Fibroblast of skin of back (primary cell): Measurements from ENCODE around the gene FBXO44. TPM values are rescaled to one million over a fixed set of nuclear protein-coding genes. Genes with fewer than 3 reads are reported as not detected.
A peak's percentile ranks its signal among the peaks of the same experiment; 100 is the strongest.
"Not testable (repeated sequence)": the region's sequence is repeated elsewhere in the genome, so short reads cannot be mapped to it uniquely, and the experiment has no call there.

ENCODE experiments used
- DNase-seq: peaks from one replicate; pipeline ENCODE4 v3.0.0-alpha.2; 2013
- polyA plus RNA-seq, 2 experiments: library from polyadenylated mRNA; unstranded; fragments of 120-200 nt; gene quantifications; one replicate each; pipeline ENCODE4 v1.2.1, GENCODE V29; 2013; ENCODE audit not compliant: insufficient read length in 2 of 2

The FBXO44 gene, protein sequence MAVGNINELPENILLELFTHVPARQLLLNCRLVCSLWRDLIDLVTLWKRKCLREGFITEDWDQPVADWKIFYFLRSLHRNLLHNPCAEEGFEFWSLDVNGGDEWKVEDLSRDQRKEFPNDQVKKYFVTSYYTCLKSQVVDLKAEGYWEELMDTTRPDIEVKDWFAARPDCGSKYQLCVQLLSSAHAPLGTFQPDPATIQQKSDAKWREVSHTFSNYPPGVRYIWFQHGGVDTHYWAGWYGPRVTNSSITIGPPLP
- 15.8 TPM for polyA plus RNA-seq (2013, experiment 1 of 2; ENCODE audit: insufficient read length)
- 17.8 TPM for polyA plus RNA-seq (2013, experiment 2 of 2; ENCODE audit: insufficient read length)

- DNase-seq = peak; percentile 11
Observed at GRCh38 chr1:11654137-11654938, at the start of gene FBXO44, which contains the start of gene FBXO2. TSS of gene FBXO44 (plus strand) at chr1:11654877. CDS start at chr1:11655836, 959 bp downstream. TSS of gene FBXO2 (minus strand) at chr1:11654429. CDS start at chr1:11654340, 89 bp downstream.

DNA sequence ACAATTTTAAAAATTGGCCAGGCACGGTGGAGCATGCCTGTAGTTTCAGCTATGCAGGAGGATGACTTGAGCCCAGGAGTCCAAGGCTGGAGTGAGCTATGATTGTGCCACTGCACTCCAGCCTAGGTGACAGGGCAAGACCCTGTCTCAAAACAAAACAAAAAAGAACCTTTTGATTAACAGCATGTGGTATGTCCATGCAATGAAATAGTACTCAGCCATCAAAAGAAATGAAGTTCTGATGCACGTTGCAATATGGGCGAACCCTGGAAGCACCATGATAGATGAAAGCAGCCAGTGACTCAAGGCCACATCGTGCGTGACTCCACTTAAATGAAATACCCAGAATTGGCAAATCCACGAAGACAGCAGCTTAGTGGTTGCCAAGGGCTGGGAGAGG lies 47.9 kb upstream of the FBXO44 start:
- DNase-seq = no peak

DNA sequence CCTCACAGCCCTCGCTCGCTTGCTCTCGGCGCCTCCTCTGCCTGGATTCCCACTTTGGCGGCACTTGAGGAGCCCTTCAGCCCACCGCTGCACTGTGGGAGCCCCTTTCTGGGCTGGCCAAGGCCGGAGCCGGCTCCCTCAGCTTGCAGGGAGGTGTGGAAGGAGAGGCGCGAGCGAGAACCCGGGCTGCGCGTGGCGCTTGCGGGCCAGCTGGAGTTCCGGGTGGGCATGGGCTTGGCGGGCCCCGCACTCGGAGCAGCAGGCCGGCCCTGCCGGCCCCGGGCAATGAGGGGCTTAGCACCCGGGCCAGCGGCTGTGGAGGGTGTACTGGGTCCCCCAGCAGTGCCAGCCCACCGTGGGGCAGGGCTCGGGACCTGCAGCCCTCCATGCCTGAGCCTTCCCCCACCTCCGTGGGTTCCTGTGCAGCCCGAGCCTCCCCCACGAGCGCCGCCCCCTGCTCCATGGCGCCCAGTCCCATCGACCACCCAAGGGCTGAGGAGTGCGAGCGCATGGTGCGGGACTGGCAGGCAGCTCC lies 46.0 kb upstream of the FBXO44 start:
- DNase-seq = not testable (repeated sequence)

DNA sequence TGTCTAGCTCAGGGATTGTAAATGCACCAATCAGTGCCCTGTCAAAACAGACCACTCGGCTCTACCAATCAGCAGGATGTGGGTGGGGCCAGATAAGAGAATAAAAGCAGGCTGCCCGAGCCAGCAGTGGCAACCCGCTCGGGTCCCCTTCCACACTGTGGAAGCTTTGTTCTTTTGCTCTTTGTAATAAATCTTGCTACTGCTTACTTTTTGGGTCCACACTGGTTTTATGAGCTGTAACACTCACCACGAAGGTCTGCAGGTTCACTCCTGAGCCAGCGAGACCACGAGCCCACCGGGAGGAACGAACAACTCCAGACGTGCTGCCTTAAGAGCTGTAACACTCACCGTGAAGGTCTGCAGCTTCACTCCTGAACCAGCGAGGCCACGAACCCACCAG lies 45.3 kb upstream of the FBXO44 start:
- DNase-seq = not testable (repeated sequence)

GRCh38 chr1:11610629-11611180 lies 44.0 kb upstream of the FBXO44 start:
- no peak for DNase-seq

DNA sequence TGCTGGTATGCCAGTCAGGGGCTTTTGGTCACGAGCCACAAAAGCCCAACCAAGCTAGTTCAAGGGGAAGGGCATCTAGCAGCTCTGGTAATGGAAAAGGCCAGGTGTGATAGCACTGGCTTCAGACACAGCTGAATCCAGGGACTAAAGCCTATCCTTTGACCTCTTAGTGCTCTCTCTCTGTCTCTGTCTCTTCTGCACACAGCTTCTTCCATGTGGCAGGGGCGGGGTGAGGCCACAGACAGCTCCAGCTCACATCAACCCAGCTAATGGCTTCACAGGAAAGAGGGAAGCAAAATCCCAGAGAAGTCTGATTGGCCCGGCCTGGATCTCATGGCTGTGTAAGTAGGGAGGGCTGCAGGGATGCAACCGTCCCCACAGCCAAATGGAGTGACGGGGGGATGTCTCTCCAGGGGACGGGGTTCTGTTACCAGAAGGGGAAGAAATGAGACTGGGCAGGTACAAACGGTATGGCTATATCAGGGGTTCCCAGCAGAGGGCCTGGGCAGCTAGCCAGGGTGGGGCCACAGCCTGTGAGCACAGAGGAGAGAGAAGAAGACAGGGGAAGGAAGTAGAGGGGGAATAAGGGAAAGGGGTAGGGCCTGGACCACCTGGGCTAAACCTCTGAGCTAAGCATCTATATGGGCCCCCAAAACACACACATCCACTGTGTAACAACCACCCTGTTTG lies 42.9 kb upstream of the FBXO44 start:
- no peak for DNase-seq

GRCh38 chr1:11613347-11613746 lies 41.3 kb upstream of the FBXO44 start:
- no peak for DNase-seq

GRCh38 chr1:11615090-11615489 lies 39.6 kb upstream of the FBXO44 start:
- no peak for DNase-seq

- DNase-seq = no peak
Observed at GRCh38 chr1:11616766-11617165, 37.9 kb upstream of the FBXO44 start.

GRCh38 chr1:11617314-11617713 lies 37.4 kb upstream of the FBXO44 start:
- DNase-seq = no peak

DNA sequence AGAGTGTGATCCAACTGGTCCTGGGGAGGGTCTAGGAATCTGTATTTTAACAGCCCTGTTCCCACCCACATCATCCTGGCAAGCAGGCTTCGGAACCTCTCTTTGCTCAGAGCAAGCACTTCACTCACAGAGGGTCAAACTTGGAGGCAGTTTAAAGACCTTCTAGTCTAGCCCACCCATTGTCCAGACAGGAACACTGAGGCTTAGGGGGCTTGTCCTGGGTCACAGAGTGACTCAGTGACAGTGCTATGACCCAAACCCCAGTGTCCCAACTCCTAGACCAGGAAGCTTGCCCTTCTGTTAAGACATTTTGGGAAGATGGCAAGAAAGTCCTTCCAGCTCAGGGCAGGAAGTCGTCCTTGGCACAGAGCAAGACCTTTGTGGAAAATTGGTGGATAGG lies 36.9 kb upstream of the FBXO44 start:
- DNase-seq = no peak

DNA sequence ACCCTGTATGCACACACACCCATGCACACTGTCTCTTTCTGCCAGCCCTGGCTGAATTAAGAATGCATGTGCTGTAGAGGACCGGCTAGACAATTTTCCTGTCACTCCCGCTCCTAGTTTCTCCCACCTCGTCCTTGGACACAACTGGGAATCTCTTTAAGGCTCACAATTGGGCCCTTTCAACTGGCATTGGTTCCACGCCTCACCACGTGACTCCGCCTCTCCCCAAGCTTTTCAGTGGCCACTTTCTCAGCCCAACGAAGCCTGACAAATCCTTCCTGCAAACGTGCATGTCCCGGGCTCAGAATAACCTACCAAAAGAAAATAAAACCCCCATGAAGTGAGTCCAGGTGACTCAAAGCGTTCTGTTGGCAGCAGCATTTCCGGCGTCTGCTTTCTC lies 34.3 kb upstream of the FBXO44 start:
- DNase-seq = no peak

DNA sequence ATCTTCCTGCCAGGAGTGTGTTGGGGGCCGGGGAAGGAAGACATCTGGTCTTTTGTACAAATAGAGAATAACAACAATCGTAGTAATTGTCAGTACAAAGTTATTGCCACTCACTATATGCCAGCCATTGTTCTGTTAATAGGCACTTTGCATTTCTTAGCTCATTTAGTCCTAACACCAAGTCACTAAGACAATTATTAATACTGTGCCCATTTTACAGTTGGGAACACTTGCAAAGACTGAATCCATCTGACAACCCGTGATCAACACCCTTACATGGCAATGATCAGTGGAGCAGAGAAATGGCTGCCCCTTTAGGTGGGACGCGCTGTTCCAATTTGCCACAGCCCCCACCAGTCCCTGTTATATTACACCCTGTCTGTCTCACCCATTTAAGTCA lies 33.8 kb upstream of the FBXO44 start:
- no peak for DNase-seq

- DNase-seq = no peak
Observed at GRCh38 chr1:11622398-11622797, 32.3 kb upstream of the FBXO44 start.

- no peak for DNase-seq
Observed at GRCh38 chr1:11623702-11624101, 31.0 kb upstream of the FBXO44 start.

DNA sequence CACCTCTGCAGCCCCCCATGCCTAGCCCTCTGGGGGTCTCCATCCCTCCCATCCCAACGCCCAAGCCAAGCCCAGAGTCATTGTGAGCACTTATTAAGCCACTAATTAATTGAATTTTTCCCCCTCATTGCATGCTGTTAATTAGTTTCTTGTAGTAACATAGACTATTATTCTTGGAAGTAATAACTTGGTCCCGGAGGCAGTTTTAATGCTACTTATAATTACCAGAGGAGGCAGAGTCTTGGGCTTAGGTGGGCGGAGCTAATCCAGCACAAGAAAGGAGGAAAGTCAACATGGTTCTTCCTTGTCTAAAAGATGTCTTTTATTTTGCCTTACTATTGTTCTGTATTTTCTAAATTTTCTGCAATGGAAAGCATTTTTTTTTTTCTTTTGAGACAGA lies 28.1 kb upstream of the FBXO44 start:
- DNase-seq = no peak

DNA sequence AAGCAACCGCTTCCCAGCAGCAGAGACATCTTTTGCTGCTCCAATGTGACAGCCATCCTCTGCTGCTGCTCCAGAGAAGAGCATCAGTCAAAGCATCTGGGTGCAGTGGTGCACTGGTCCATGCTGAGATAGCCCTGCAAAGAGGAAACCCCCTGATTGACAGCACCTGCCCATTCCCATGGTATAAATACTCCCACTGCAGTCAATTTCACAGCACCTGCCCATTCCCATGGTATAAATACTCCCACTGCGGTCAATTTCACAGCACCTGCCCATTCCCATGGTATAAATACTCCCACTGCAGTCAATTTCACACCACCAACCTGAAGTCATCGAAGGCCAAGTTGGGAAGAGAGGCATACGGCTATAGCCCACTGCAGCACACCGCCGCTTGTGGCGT lies 25.9 kb upstream of the FBXO44 start:
- no peak for DNase-seq

DNA sequence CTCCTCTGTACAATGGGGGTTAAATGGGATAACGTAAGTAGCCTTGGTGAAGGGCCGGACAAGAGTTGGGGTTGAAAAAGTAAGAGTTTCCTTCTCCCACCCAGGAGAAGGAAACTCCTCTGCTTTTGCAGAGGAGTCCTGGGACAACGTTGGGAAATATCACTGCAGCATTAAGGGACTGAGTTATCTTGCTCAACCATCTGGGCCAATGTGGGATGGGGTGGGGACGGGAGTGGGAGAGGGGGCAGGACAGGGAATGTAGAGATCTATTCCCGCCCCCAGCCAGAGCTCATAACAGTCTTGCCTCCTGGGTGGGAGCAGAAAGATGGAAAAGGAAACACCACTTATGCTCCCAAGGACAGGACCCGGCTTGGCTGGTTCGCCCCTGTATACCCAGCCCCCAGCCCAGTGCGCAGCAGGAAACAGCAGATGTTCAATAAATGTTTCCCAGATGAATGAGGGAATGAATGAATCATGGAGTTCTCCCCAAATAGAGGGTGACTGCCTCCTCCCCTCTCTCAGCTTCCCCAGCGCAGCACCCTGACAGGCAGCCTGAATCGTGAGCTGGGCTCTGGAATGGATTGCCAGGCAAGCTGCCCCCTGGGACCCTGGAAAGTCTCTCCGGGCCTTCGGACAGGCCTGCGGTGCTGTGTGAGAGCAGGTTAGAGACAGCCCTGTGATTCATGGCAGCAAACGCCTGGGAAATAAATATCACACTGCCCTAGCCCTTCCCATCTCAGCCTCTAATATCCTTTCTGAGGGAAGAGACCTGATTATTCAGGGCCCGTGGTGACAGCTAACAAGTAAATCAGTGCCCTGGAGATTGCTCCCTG lies 25.3 kb upstream of the FBXO44 start:
- no peak for DNase-seq

DNA sequence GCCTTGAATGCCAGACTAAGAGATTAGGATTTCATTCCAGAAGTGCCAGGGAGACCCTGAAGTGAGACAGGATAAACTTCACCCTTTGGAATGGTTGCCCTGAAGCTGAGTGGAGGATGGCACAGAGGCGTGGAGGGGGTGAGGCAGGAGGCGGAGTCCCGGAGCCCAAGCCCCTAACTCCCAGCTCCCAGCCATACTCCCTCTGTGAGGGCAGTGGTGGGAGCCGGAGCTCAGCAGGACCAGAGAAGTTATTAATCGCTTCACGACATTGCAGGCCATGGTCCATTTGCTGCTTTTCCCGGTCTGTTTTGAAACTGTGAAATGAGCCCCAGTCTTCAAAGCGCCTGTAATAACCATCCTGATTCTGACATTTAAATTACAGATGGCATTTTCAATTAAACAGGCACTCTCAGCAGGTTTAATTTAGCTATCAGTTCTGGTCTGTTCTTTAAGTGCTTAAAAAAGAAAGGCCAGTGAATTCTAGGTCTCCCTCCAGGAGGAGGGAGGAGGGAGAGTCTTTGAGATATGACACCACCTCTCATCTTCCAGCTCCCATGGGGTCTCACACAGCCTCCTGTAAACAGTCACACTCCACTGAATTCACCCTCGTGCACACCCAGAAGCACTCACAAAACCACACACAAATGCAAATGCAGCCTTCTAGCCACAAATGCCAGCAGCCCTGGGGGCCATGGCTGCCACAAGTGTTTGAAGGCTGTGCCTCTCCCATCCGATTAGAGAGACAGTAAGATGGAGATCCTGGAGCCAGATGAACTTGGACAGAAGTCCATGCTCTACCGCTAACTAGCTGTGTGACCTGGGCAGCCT lies 20.1 kb upstream of the FBXO44 start:
- DNase-seq = no peak

DNA sequence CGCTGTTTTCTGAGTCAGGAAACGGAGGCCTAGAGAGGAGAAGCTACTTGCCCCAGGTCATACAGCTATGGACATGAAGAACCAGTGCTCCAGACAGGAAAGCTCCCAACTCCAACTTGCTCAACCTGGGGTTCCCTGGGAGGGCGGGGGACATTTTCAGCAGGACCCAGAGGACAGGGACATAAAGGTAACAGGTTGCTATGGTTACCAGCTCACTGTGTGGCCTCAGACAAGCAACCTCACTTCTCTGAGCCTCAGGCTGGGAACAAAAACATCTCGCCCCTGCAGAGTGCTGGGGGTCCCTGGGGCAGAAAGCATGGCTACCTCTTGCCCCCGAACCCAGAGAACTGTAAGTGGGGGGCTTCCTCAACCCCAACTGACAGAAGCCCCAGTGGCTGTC lies 16.6 kb upstream of the FBXO44 start:
- DNase-seq = no peak

DNA sequence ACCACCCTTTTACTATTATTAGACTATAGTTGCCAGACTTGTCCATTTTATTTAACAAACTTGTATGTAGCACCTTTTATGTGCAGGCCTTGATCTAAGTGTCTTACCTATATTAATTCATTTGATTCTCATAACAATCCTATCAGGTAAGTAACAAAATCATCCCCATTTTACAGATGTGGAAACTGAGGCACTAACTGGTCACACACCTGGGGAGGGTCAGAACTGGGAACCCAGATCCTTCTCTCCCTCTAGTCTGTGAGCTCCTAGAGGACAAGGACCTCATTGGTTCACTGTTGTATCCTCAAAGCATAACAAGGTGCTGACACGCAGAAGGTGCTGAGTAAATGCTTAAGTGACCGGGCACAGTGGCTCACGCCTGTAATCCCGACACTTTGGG lies 15.3 kb upstream of the FBXO44 start:
- no peak for DNase-seq
